ENCODE results near the gene DAZ4.
"Not testable (repeated sequence)": the region's sequence is repeated elsewhere in the genome, so short reads cannot be mapped to it uniquely, and the experiment has no call there.

GRCh38 chrY:24833619-24834018 lies at the start of gene DAZ4:
- TF ChIP-seq CTCF (conservative IDR thresholded peaks at IDR 0.05; ENCODE audit: low read depth in 2 of 2); EZH2phosphoT487 (IDR thresholded peaks at IDR 0.05; ENCODE audit: unreplicated experiment); EZH2 (IDR thresholded peaks at IDR 0.05; ENCODE audit: low read depth, unreplicated experiment): not testable (repeated sequence)

Data from GM23338 (cell line).